Left renal pelvis (tissue), 4 donors: Measurements from ENCODE around the gene OVAAL. TPM values are rescaled to one million over a fixed set of nuclear protein-coding genes. Genes with fewer than 3 reads are reported as not detected.

Experiments used
- DNase-seq, 4 donors: peaks; one replicate each; pipeline ENCODE4 v3.0.0-alpha.2; 2013; ENCODE audit warnings: low read depth in 4 of 4, low spot score in 3 of 4
- polyA plus RNA-seq, 4 donors: library from polyadenylated mRNA; unstranded; fragments of 120-200 nt; gene quantifications; one replicate each; pipeline ENCODE4 v1.2.1, GENCODE V29; 2013; ENCODE audit not compliant: insufficient read length in 4 of 4

OVAAL gene
- polyA plus RNA-seq, 4 donors, result not detected

DNA sequence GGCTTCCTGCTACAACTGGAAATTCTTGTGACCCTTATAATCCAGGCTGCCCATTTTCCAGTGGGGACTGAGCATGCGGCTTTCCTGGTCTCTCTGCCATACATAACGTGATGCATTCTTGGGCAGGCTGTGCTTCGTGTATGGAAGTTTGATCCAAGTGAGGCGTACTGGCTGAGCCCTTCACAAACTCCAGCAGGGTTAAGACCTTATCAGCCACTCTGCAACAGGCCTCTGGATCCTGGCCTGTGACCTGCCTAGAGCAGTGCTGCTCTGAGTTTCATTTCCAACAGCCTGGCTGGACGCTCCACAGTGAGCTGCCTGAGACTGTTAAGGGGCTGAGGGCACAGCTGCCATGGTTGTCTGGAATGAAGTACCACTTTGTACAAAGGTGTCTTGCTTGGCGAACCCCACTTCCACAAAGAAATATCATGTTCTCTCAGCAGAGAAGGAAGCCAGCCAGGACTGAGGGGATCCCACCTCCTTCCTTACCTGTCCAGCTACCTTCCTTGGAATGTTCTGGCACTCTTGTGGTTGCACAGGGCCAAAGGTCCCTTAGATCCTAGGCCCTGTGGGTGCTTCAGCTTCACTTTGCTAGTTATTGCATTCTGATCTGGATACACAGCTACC, 44.6 kb downstream of the OVAAL start:
- no peak for DNase-seq

DNA sequence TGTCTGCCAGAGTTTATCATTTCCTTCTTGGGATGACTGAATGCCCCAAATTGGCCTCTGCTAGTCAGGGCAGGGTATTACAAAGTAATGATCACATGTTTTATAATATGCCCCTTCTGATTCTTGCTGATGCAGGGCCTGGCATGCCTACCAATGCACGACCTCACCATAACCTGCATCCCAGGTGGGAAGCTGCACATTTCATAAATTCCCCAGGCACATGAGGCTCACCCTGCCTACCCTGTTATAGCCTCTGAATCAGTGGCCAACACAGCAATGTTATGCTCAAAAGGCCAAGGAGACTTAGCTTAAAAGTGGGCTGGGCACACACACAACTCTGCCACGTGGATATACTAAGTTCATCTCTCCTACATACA, 45.1 kb downstream of the OVAAL start:
- no peak for DNase-seq

DNA sequence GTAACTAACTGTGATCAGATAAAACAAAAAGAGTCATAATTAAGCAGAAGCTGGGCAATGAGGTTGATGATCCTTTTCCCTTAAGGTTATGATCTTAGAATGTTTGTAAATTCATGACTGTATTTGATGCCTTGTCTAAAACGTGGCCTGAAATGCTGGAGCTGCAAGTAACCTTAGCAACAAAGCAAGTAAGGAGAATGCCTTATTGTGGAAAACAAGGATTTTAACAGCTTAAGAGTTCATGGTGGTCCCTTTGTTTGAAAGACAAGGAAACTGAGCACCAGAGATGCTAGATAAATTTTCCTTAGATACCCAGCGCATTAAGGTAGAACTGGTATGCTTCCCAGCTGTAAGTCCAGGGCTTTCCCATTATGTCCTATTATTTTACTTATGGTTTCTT, 47.4 kb downstream of the OVAAL start:
- DNase-seq, result no peak

DNA sequence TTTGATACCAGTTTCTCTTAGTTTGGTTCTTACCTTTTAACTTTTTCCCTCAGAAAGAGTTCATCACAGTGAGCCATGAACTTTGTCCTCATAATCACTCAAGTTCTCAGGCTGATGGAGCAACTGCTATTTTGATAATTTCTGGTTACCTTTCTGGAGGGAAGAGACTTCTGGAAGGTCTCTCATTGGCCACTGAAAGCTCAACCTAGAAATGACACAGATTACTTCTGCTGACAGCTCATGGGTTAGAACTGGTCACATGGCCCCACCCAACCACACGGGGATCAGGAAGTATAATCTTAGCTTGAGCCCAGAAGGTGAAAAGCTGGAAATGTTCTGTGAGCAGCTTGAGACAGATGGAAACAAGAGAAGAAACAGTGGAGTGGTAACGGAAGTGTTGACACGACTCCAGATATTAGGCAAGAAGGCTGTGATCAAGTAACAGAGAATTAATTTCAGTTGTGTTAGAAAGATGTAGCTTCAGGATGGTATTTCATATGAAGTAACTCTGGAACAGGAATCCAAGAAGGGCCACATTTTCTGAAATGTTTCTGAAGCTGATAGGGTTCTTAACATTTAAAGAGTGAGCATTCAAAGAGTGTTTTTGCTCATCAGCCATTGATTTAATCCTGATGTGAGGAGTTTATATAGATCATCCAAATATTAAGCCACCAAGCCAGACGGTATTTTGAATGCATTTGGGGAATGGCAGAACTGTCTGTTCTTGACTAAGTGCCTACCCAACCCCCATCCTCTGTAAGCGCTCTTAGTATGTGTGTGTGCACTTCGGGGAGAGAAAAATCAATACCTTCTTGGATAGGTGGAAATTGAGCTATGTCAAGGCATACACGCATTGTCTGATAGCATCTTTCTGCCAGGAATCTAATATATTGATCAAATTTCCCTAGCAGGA, 51.1 kb downstream of the OVAAL start:
- no peak for DNase-seq

DNA sequence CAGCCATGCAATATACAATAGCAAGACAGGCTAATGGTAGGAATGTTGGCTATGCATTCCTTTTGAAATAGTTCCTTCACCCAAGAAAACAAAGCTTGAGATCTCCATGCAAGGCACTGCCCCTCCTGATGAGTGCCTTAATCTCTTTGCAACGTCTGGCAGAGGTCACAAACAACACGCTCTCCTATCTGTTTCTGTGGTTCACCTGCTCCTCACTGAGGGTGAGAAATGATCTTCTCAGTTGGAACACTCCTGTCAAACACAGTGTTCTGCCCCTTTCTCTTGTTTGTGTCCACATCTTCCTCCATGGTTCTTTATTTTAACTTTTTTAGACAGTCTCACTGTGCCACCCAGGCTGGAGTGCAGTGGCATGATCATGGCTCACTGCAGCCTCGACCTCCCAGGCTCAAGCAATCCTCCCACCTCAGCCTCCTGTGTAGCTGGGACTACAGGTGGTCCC, 51.8 kb downstream of the OVAAL start:
- no peak for DNase-seq

DNA sequence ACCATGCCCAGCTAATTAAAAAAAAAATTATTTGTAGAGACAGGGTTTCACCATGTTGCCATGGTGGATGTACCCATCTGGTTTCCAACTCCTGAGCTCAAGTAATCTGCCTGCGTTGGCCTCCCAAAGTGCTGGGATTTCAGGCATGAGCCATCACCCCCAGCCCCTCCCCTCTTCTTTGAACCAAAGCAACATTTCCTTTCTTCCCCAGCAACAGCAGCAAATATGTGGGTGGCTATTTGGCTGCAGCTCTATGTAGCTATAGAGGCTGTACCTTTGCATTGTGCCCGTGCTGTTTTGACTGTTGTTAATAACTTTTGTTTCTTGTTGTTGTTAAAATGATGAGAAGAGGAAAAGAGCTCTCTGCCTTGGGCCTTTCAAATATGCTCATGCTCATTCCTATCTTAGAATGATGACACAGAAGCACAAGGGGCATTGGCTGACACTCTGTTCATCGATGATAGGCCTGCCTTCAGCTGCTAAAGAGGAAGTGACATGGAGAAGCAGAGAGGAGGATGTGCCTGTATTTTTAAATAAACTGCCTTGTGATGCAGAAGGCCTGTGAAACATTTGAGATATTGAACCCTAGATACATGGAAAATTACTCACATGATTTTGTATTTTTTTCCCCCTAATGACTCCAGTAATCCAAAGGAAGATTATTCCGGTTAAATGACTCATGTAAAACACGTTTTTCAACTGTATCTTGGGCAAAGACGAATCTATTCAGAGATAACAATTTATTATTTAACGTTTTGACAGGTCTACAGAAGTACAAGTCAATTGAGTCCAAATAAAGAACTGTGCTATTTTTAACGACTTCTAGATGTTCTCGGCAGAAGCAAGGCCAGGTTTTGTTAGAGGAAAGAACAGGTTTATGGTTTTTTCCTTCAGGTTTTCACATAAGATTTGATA, 52.5 kb downstream of the OVAAL start:
- DNase-seq, result no peak

DNA sequence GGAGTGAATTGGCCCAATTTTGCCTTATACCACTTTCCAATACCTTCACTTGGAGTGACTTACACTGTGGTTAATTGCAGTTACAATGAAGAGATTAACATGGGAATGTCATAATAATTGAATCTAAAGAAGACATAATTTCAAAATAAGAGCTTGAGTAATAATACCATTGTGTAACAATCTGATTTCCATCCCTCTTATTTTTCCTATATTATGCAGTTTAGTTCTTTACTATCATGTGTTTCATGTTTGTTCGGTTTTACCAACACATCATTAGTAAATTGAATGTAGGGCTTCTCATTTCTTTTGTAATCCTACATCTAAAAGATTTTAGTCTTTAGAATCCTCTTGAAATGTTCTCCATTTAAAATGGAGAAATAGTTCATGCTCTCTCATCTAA, 53.9 kb downstream of the OVAAL start:
- DNase-seq, result no peak

DNA sequence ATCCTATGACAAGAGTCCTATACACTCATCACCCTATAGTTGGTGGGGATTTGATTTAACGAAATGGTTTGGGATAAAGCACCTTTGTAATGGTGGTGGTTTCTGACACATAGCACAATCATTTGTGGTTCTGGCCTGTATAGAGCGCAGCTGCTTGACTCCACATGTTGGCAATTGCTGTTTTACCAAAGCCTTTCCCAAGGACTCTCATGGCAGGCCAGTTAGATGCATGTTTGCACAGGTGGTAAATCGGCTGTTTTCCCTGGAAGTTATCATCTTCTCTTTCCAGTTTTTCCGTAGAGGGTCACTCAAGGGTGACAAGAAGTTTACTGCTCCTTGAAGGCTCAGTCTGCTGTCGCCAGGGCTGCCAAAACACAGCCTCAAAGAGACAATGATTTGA, 56.0 kb downstream of the OVAAL start:
- no peak for DNase-seq

DNA sequence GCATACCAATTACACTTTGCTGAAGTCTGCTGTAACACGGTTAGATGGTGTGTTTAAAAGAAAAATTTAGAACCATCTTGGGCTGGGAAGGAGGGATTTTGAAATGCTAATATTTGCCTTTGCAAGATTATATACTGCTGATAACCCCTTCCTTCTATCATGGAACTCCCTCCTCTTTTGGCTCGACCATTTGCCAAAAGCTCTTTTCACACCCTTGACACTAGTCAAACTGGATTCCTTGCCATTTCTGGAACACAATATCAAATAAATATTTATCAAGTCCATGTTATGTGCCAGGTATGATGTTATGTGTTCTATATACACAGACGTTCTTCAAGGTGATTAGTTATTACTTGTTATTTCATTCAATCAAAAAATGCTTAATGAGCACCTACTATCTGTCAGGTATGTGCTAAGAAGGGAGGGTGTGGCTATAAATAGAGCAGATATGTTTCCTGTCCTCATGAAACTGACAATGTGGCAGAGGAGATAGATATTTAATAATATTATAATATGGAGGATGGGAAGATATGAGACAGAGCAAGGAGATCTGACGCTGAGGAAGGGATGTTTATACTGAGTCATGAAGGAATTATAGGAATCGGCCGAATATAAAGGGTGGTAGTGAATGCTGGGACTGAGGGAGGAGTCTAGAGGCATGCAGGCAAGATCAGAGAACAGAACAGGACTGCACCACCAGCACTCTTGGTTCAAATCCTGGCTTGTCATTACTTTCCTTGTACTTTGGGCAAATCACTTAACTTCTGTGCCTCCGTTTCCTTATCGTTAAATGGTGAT, 56.9 kb downstream of the OVAAL start:
- DNase-seq, result no peak

Other genes starting within 250 kb of the OVAAL start
- gene ACBD6, start 56.4 kb upstream of the OVAAL start, polyA plus RNA-seq, result 10 to 100 TPM; 63.8 to 78.8 (median 69.6) TPM
- gene XPR1, start 73.1 kb downstream of the OVAAL start, polyA plus RNA-seq, result 10 to 100 TPM; 21.5 to 43.0 (median 38.8) TPM